K562 (cell line): ENCODE measurements around the gene HJV. TPM values are rescaled to one million over a fixed set of nuclear protein-coding genes. Genes with fewer than 3 reads are reported as not detected.
A peak's percentile ranks its signal among the peaks of the same experiment; 100 is the strongest.

Experiments
- BCL6 ChIP-seq: fragments of 250-450 bp; sonication (Bioruptor Pico); IDR thresholded peaks from 2 replicates; pipeline ENCODE4 v1.4.0; 2020
- HNRNPLL ChIP-seq: fragments of 200-400 bp; formaldehyde crosslinking; IDR thresholded peaks from 2 replicates; pipeline ENCODE4 v1.6.1; 2017; ENCODE audit warnings: low read length, low read depth, mild to moderate bottlenecking; ENCODE audit not compliant: poor library complexity, severe bottlenecking
- HOMEZ ChIP-seq: fragments of 250-450 bp; sonication (Bioruptor Pico); IDR thresholded peaks from 2 replicates; pipeline ENCODE4 v1.4.0; 2020; ENCODE audit warnings: mild to moderate bottlenecking, moderate library complexity
- MAZ ChIP-seq, 2 experiments: fragments of 450-650 bp in 1 of 2; sonication (generic) in 1 of 2; formaldehyde crosslinking; IDR thresholded peaks in 1 of 2; conservative IDR thresholded peaks in 1 of 2; 2 replicates each; pipeline versions ENCODE4 v1.4.0 to v1.5.0; 2020; ENCODE audit warnings: mild to moderate bottlenecking in 1 of 2, missing genetic modification reagents in 1 of 2
- MGA ChIP-seq: fragments of 450-650 bp; IDR thresholded peaks from 2 replicates; pipeline ENCODE4 v1.6.1; 2016; ENCODE audit warnings: mild to moderate bottlenecking, moderate library complexity
- RFX1 ChIP-seq: fragments of 450-650 bp; IDR thresholded peaks from 2 replicates; pipeline ENCODE4 v1.6.1; 2016; ENCODE audit warnings: mild to moderate bottlenecking, moderate library complexity
- SMARCC2 ChIP-seq: fragments of 450-650 bp; IDR thresholded peaks from 2 replicates; pipeline ENCODE4 v1.6.1; 2017; ENCODE audit warnings: antibody characterized with exemption, moderate library complexity, mild to moderate bottlenecking, low read depth
- ZNF699 ChIP-seq: fragments of 250-450 bp; sonication (Bioruptor Pico); IDR thresholded peaks from 2 replicates; pipeline ENCODE4 v1.8.0; 2021; ENCODE audit warnings: mild to moderate bottlenecking, moderate library complexity; ENCODE audit not compliant: insufficient replicate concordance
- ZSCAN32 ChIP-seq: fragments of 450-650 bp; formaldehyde crosslinking; IDR thresholded peaks from 2 replicates; pipeline ENCODE4 v1.4.0; 2020; ENCODE audit warnings: mild to moderate bottlenecking, moderate library complexity
- polyA plus RNA-seq, 8 experiments: library from polyadenylated mRNA; depleted of rRNA in 4 of 8; stranded (reverse) in 5 of 8; unstranded in 3 of 8; fragments of >200 nt; fragmentation: Nextera tagmentation in 2 of 8; fragmentation: Illumina TruSeq in 1 of 8; extraction: Ambion mirVana in 2 of 8; extraction: Trizol in 1 of 8; gene quantifications; 2 replicates each; pipeline versions ENCODE4 v1.2.1 to v1.2.3, GENCODE V29; 2011 to 2014; ENCODE audit warnings: inconsistent platforms in 1 of 8, missing spikeins in 1 of 8
- total RNA-seq, 7 experiments: library from RNA; depleted of rRNA in 6 of 7; stranded (reverse); fragments of >200 nt in 6 of 7; fragmentation: Illumina TruSeq in 2 of 7; extraction: Trizol in 2 of 7; gene quantifications; 2 replicates each; pipeline versions ENCODE4 v1.2.1 to v1.2.3, GENCODE V29; 2011 to 2021; ENCODE audit warnings: low replicate concordance in 1 of 7
- TF ChIP-seq, protein P1 (sequence below): fragments of 150-350 bp; IDR thresholded peaks from 2 replicates; pipeline ENCODE4 v1.6.1; 2014; ENCODE audit warnings: low read depth, mild to moderate bottlenecking, low read length, borderline replicate concordance

Gene HJV
- total and polyA plus RNA-seq, 9 of the 15 experiments (the other 6 are each of a cell fraction or from before 2014, with no cell fraction given), result 1.0 to 6.6 (median 2.4) TPM

DNA sequence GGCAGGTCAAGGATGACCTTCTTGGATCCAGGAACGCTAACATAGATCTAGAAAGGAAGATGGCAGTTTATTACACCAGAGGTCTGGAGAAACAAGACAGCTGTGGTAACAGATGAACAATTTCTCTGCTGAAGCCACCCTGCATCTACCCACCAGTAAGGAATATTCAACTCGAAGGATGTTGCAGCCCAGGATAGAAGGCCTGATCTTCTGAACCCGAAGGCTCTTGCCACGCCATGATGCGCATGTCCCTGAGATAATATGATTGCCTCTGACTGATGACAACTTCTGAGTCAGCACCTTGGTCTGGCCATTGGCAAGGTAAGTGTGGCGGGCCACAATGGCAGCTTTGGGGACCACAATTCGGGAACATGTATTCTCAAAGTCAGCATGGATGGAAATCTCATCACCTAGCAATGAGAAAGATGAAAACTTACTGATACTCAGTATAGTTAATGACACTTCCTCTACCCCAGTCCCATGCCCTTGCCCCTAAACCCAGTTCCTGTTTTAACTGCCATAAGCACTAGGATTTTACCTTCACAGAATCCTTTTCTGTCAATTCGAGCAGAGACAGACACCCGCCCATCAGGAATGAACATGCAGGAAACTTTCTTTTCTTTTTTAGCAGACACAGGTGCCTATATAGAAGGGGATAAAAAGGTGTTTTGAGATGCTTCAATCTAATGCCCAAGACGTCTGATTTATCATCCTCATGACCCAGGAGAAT is 27.0 kb downstream of the HJV start (continued):
- TF ChIP-seq MGA, result no peak
- no peak for TF ChIP-seq SMARCC2
- TF ChIP-seq, protein P1, sequence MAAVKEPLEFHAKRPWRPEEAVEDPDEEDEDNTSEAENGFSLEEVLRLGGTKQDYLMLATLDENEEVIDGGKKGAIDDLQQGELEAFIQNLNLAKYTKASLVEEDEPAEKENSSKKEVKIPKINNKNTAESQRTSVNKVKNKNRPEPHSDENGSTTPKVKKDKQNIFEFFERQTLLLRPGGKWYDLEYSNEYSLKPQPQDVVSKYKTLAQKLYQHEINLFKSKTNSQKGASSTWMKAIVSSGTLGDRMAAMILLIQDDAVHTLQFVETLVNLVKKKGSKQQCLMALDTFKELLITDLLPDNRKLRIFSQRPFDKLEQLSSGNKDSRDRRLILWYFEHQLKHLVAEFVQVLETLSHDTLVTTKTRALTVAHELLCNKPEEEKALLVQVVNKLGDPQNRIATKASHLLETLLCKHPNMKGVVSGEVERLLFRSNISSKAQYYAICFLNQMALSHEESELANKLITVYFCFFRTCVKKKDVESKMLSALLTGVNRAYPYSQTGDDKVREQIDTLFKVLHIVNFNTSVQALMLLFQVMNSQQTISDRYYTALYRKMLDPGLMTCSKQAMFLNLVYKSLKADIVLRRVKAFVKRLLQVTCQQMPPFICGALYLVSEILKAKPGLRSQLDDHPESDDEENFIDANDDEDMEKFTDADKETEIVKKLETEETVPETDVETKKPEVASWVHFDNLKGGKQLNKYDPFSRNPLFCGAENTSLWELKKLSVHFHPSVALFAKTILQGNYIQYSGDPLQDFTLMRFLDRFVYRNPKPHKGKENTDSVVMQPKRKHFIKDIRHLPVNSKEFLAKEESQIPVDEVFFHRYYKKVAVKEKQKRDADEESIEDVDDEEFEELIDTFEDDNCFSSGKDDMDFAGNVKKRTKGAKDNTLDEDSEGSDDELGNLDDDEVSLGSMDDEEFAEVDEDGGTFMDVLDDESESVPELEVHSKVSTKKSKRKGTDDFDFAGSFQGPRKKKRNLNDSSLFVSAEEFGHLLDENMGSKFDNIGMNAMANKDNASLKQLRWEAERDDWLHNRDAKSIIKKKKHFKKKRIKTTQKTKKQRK, result no peak
- no peak for TF ChIP-seq HNRNPLL
- TF ChIP-seq BCL6 (CRISPR knock-in tag), result no peak
- TF ChIP-seq HOMEZ (CRISPR knock-in tag), result no peak
- no peak for TF ChIP-seq ZNF699 (CRISPR knock-in tag)
- 0 out of 2 replicates have a peak, but pooled peaks have one; percentile 12 for TF ChIP-seq ZSCAN32 (CRISPR knock-in tag)
- peak; percentile 25 to 56; a peak in 2 of 4 replicates for TF ChIP-seq MAZ (CRISPR knock-in tag; conservative IDR thresholded peaks at IDR 0.05 in 1 of 2, IDR thresholded peaks at IDR 0.05 in 1 of 2)
- TF ChIP-seq RFX1, result no peak
